Gastroesophageal sphincter (tissue), 4 donors: ENCODE results near the gene BGN. TPM values are rescaled to one million over a fixed set of nuclear protein-coding genes. Genes with fewer than 3 reads are reported as not detected.

Source experiments
- ATAC-seq: fragments of 150-250 bp; one replicate; pipeline ENCODE4 v1.9.1; 2016; ENCODE audit warnings: mild to moderate bottlenecking, moderate library complexity
- H3K27ac ChIP-seq, 4 donors: fragments of 200-600 bp; sonication (generic) in 3 of 4; 1 replicate in 3 of 4; 2 replicates in 1 of 4; pipeline ENCODE4 v1.5.1; 2016 to 2019
- H3K27me3 ChIP-seq: fragments of 200-600 bp; sonication (generic); one replicate; pipeline ENCODE4 v1.5.1; 2019
- H3K36me3 ChIP-seq, 2 donors: fragments of 200-600 bp; sonication (generic); one replicate each; pipeline ENCODE4 v1.5.1; 2019; ENCODE audit warnings: control low read depth in 1 of 2
- H3K4me1 ChIP-seq, 3 donors: fragments of 200-600 bp; sonication (generic); 1 replicate in 2 of 3; 2 replicates in 1 of 3; pipeline ENCODE4 v1.5.1; 2016 to 2019; ENCODE audit warnings: control low read depth in 2 of 3
- H3K4me3 ChIP-seq, 2 donors: fragments of 200-600 bp; sonication (generic); one replicate each; pipeline ENCODE4 v1.5.1; 2019; ENCODE audit warnings: mild to moderate bottlenecking in 1 of 2, moderate library complexity in 1 of 2
- H3K9me3 ChIP-seq, 3 donors: fragments of 200-600 bp; sonication (generic); one replicate each; pipeline ENCODE4 v1.5.1; 2017 to 2019; ENCODE audit warnings: control low read depth in 2 of 3
- CTCF ChIP-seq, 4 experiments: fragments of 200-600 bp in 2 of 4; fragments of 450-650 bp in 2 of 4; sonication (generic) in 1 of 4; IDR thresholded peaks; one replicate each; pipeline ENCODE4 v1.5.1; 2017 to 2019; ENCODE audit warnings: antibody characterized with exemption in 4 of 4, mild to moderate bottlenecking in 2 of 4, moderate library complexity in 2 of 4
- EP300 ChIP-seq: sonication (generic); formaldehyde crosslinking; IDR thresholded peaks from one replicate; pipeline ENCODE4 v1.6.1; 2017; ENCODE audit warnings: antibody characterized with exemption, mild to moderate bottlenecking
- POLR2A ChIP-seq, 2 donors: fragments of 450-650 bp; IDR thresholded peaks; one replicate each; pipeline ENCODE4 v1.6.1; 2017; ENCODE audit warnings: antibody characterized with exemption in 2 of 2, mild to moderate bottlenecking in 2 of 2, moderate library complexity in 1 of 2
- POLR2AphosphoS5 ChIP-seq: sonication (generic); formaldehyde crosslinking; IDR thresholded peaks from one replicate; pipeline ENCODE4 v1.6.1; 2017; ENCODE audit warnings: antibody characterized with exemption
- WGBS, 2 donors: methylation state at CpG; one replicate each; pipeline ENCODE4 v1.1.5; 2018; ENCODE audit warnings: low coverage in 1 of 2; 5-methylcytosine and 5-hydroxymethylcytosine counted together
- total RNA-seq, 4 donors: library from RNA; depleted of rRNA; stranded (reverse); fragments of >200 nt; gene quantifications; one replicate each; pipeline ENCODE4 v1.1.0, GENCODE V29; 2016

Gene BGN
- total RNA-seq, 4 donors from 2014 or later, result 10.4 to 49.4 (median 16.5) TPM

GRCh38 chrX:153460826-153461225, 34.0 kb upstream of the BGN start:
- Histone ChIP-seq H3K4me1 (peaks cover 0 to 17% (median 0%) of the 10 kb centered on the region in 3 donors), H3K4me3 (no peak overlapping the region), H3K36me3 (peaks cover 0 to 41% of the 10 kb centered on the region in 2 donors), H3K27ac (no peak overlapping the region), H3K27me3 (no peaks in the 10 kb centered on the region), H3K9me3 (no peaks in the 10 kb centered on the region)
- TF ChIP-seq CTCF (IDR thresholded peaks at IDR 0.05) (peak in 3 of 4 experiments; percentile 19 to 59 (median 43)), EP300 (no peak)
- WGBS, 2 donors, result 33 to 86% methylated on average over 1 to 2 of the region's 7 CpGs
- peak; percentile 42 for ATAC-seq

- no peak for ATAC-seq
- Histone ChIP-seq H3K9me3 (no peaks in the 10 kb centered on the region), H3K36me3 (peaks cover 0 to 29% of the 10 kb centered on the region in 2 donors), H3K27me3 (no peaks in the 10 kb centered on the region), H3K4me1 (peaks cover 0 to 5% (median 0%) of the 10 kb centered on the region in 3 donors), H3K4me3 (no peak overlapping the region), H3K27ac (no peak overlapping the region)
- WGBS, 2 donors, result 70% methylated on average over 2 of the region's 10 CpGs; no CpG with 5 or more reads in 1 of the 2 donors
- TF ChIP-seq POLR2AphosphoS5 (no peak), EP300 (no peak), POLR2A (IDR thresholded peaks at IDR 0.05) (no peak), CTCF (IDR thresholded peaks at IDR 0.05) (no peak)
Measured at GRCh38 chrX:153462291-153462690, 32.5 kb upstream of the BGN start.

- H3K27ac ChIP-seq, result no peak overlapping the region
- no peaks in the 10 kb centered on the region for H3K9me3 ChIP-seq
- H3K27me3 ChIP-seq, result no peaks in the 10 kb centered on the region
- H3K36me3 ChIP-seq, result peaks cover 0 to 30% of the 10 kb centered on the region in 2 donors
- H3K4me3 ChIP-seq, result no peak overlapping the region
- TF ChIP-seq CTCF (IDR thresholded peaks at IDR 0.05) (no peak), EP300 (no peak)
- 100% methylated on average over 1 of the region's 6 CpGs; no CpG with 5 or more reads in 1 of the 2 donors for WGBS, 2 donors
- H3K4me1 ChIP-seq, result peaks cover 0 to 6% (median 0%) of the 10 kb centered on the region in 3 donors
- ATAC-seq, result no peak
Measured at GRCh38 chrX:153463031-153463430, 31.7 kb upstream of the BGN start.

GRCh38 chrX:153463556-153463955, 31.2 kb upstream of the BGN start:
- WGBS, 2 donors, result 63% methylated on average over 4 of the region's 12 CpGs; no CpG with 5 or more reads in 1 of the 2 donors

More at GRCh38 chrX:153463556-153463955, 31.2 kb upstream of the BGN start:
- TF ChIP-seq POLR2AphosphoS5, result no peak
- no peak for TF ChIP-seq POLR2A (IDR thresholded peaks at IDR 0.05)
- no peak for TF ChIP-seq EP300
- no peak for TF ChIP-seq CTCF (IDR thresholded peaks at IDR 0.05)
- Histone ChIP-seq H3K4me1 (peaks cover 0 to 8% (median 0%) of the 10 kb centered on the region in 3 donors), H3K27me3 (no peaks in the 10 kb centered on the region), H3K4me3 (no peak overlapping the region), H3K27ac (no peak overlapping the region), H3K36me3 (peaks cover 0 to 32% of the 10 kb centered on the region in 2 donors), H3K9me3 (no peaks in the 10 kb centered on the region)
- ATAC-seq, result no peak
